HG03342 (cell line): ENCODE results near the gene CERS6.

Experiments
- ATAC-seq: cut with Tn5 transposase; IDR thresholded peaks from one replicate; pipeline ENCODE4 v1.9.1; 2021; ENCODE audit warnings: mild to moderate bottlenecking, moderate library complexity; ENCODE audit not compliant: unreplicated experiment

CERS6 gene

GRCh38 chr2:168819050-168819715 lies 363.1 kb downstream of the CERS6 start:
- ATAC-seq = no peak

DNA sequence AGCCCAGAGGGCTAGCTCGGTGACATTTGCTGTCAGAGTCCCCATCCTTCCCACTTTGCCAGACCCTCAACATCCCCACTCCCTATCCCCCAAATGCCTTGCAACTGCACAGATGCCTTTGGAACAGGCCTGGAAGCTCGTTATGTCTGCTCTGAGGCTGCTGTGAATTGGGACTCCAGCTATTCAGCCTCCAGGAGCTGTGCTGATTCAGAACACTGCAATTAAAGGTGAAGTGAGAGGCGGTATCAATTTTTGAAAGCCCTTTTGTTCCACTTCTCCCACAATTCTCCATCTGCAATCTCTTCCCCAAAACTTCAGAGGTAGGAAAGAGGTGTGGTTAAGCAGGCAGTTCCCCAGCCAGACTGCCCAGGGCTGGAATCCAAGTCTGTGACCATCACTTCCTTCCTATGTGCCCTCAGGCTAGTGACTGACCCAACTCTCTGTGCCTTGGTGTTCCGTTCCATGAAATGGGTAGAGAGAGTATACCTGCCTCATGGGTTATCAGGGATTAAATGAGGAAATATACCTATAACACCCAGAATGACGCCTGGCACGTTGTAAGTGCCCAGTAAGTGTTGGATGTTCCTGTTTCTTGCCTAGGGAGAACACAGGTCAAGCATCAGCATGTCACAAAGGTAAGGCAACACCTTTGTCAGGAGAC lies 363.9 kb downstream of the CERS6 start:
- ATAC-seq = no peak

- no peak for ATAC-seq
These were observed 365.5 kb downstream of the CERS6 start for GRCh38 chr2:168821577-168821976.

DNA sequence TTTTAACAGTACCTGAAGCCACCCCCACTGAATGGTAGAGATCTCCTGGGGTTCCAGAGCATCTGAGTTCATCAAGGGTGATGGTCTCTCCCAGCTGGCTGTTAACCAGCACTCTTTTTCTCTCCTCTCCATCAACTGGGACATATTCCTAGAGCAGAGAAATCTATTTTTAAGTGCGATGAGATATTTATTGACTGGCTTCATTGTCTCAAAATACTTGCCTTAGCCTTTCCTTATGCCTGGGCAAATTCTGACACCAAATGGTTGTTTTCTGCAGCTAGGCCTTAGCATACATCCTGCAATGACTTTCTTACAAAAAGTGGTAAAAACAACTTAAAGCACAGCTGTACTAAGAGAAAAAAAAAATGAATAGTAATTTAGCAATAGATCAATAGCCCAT lies 365.9 kb downstream of the CERS6 start:
- ATAC-seq = no peak
